ENCODE measurements around the gene FDPS. TPM values are rescaled to one million over a fixed set of nuclear protein-coding genes. Genes with fewer than 3 reads are reported as not detected.

Gene FDPS
- total RNA-seq, 1 experiment from 2014 or later: 228 TPM

DNA sequence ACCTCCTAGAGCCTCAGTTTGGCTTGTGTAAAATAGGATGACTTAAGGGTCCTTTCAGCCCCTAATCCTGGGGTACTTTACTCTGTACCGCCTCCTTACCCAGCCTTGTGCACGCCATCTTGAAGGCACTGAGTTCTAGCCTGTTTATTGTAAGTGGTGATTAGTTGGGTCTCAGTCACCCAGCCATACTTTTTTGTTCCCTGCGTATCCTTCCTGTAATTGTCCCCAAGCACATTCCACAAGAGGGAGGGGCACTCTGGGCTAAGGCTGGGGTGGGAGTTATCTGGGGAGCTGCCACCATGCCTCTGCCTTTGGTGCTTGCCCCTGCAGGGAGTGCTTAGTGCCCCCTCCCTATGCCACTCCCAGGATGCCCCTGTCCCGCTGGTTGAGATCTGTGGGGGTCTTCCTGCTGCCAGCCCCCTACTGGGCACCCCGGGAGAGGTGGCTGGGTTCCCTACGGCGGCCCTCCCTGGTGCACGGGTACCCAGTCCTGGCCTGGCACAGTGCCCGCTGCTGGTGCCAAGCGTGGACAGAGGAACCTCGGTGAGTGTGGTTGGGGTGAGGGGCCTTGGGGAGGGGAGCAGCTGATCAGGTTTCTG, 856 bp downstream of the FDPS start:
- Histone ChIP-seq H3K4me3 (ENCODE audit: low read depth, low read length) (peak overlapping the region; percentile 77), H3K36me3 (ENCODE audit: control insufficient read depth, insufficient read depth, low read length) (peaks cover 7% of the 10 kb centered on the region), H3K4me1 (peaks cover 12% of the 10 kb centered on the region; the same call in 1 of the 2 replicates), H3K9me3 (no peaks in the 10 kb centered on the region), H3K27me3 (replicated peaks; ENCODE audit: control insufficient read depth, insufficient read depth, low read length) (no peaks in the 10 kb centered on the region)
- Mint-ChIP-seq H3K4me1 (ENCODE audit: low read depth, unreplicated experiment) (peaks cover 8% of the 10 kb centered on the region), H3K27me3 (ENCODE audit: insufficient read depth, unreplicated experiment) (no peaks in the 10 kb centered on the region), H3K27ac (ENCODE audit: unreplicated experiment) (peak overlapping the region; percentile 99), H3K9me3 (ENCODE audit: unreplicated experiment) (no peaks in the 10 kb centered on the region), H3K36me3 (ENCODE audit: insufficient read depth, unreplicated experiment) (peaks cover 65% of the 10 kb centered on the region), H3K4me3 (ENCODE audit: unreplicated experiment) (peak overlapping the region; percentile 96)
- DNase-seq: peak in 1 of 2 experiments; percentile 38
- POLR2A ChIA-PET: no interaction called here
- no TSS peak for BruUV-seq (replicated peaks)
- intact Hi-C loops (cut with micrococcal nuclease; ENCODE audit: unreplicated experiment): no loop called here
- TF ChIP-seq, protein P1, sequence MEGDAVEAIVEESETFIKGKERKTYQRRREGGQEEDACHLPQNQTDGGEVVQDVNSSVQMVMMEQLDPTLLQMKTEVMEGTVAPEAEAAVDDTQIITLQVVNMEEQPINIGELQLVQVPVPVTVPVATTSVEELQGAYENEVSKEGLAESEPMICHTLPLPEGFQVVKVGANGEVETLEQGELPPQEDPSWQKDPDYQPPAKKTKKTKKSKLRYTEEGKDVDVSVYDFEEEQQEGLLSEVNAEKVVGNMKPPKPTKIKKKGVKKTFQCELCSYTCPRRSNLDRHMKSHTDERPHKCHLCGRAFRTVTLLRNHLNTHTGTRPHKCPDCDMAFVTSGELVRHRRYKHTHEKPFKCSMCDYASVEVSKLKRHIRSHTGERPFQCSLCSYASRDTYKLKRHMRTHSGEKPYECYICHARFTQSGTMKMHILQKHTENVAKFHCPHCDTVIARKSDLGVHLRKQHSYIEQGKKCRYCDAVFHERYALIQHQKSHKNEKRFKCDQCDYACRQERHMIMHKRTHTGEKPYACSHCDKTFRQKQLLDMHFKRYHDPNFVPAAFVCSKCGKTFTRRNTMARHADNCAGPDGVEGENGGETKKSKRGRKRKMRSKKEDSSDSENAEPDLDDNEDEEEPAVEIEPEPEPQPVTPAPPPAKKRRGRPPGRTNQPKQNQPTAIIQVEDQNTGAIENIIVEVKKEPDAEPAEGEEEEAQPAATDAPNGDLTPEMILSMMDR (IDR thresholded peaks at IDR 0.05; ENCODE audit: insufficient read depth in 1 of 2, low read depth in 1 of 2, low read length in 1 of 2, severe bottlenecking in 1 of 2, unreplicated experiment in 1 of 2): no peak
- CTCF ChIA-PET: interaction anchor here (1.0 kb wide), 1 partner anchor 33 kb away, joined by 3 read pairs; no protein-coding TSS in a partner anchor

DNA sequence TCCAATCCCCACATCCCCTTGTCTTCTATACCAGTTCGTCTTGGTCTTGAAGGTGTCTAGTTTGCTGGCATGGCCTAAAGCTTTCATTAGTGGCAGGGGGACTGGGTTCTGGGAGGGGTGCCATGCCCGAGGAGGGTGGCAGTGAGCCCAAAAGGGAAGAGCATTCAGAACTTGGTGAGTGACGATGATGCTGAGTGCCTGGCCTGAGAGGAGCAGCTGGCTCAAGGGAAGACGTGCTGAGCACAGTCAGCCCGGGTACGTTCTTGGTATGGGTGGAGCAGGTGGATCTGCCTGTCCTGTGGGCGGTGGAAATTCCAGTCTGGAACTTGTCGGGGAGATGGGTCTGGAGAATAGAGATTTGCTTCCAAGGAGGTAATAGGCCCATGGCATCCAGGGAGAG, 4.6 kb downstream of the FDPS start:
- Mint-ChIP-seq H3K4me3 (ENCODE audit: unreplicated experiment) (no peak overlapping the region), H3K36me3 (ENCODE audit: insufficient read depth, unreplicated experiment) (peaks cover 84% of the 10 kb centered on the region), H3K4me1 (ENCODE audit: low read depth, unreplicated experiment) (peaks cover 6% of the 10 kb centered on the region), H3K9me3 (ENCODE audit: unreplicated experiment) (no peaks in the 10 kb centered on the region), H3K27ac (ENCODE audit: unreplicated experiment) (no peak overlapping the region), H3K27me3 (ENCODE audit: insufficient read depth, unreplicated experiment) (no peaks in the 10 kb centered on the region)
- Histone ChIP-seq H3K4me3 (ENCODE audit: low read depth, low read length) (no peak overlapping the region), H3K4me1 (peaks cover 21% of the 10 kb centered on the region), H3K27me3 (replicated peaks; ENCODE audit: control insufficient read depth, insufficient read depth, low read length) (no peaks in the 10 kb centered on the region), H3K36me3 (ENCODE audit: control insufficient read depth, insufficient read depth, low read length) (peaks cover 11% of the 10 kb centered on the region), H3K9me3 (no peaks in the 10 kb centered on the region)
- ChIA-PET CTCF (no interaction called here), POLR2A (no interaction called here)
- BruUV-seq (replicated peaks): no TSS peak
- no peak for DNase-seq
- TF ChIP-seq, protein P1 (IDR thresholded peaks at IDR 0.05; ENCODE audit: insufficient read depth in 1 of 2, low read depth in 1 of 2, low read length in 1 of 2, severe bottlenecking in 1 of 2, unreplicated experiment in 1 of 2): no peak
- intact Hi-C loops (cut with micrococcal nuclease; ENCODE audit: unreplicated experiment): no loop called here

DNA sequence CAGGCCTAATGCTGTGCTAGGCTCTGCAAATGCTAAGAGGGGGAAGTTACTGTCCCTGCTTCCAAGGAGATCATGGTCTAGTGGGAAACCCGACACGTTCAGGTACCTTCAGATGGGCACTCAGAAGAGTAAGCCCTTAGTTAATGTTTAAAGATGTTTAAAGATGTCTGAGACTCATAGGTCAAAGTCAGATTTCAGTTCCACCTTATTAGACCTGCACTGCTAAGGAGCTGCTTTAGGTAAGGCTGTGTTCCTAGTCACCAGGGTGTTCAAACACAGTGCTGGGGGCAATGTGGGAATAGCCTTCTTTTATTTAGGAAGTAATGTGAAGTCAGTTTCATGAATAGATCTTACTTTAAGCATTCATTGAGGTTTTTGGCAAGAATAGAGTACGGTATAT, 8.3 kb downstream of the FDPS start:
- H3K4me1 ChIP-seq: peaks cover 14% of the 10 kb centered on the region
- TF ChIP-seq, protein P1 (IDR thresholded peaks at IDR 0.05; ENCODE audit: insufficient read depth in 1 of 2, low read depth in 1 of 2, low read length in 1 of 2, severe bottlenecking in 1 of 2, unreplicated experiment in 1 of 2): no peak
- peaks cover 9% of the 10 kb centered on the region for H3K36me3 ChIP-seq (ENCODE audit: control insufficient read depth, insufficient read depth, low read length)
- ChIA-PET POLR2A (interaction anchor here (0.6 to 1.1 kb wide), 2 partner anchors 8 to 417 kb away, joined by 3 read pairs; partner anchors contain the start of gene FDPS), CTCF (interaction anchor here (0.6 to 1.3 kb wide), 4 partner anchors 40 to 125 kb away, joined by 4 to 6 read pairs (median 5); partner anchors contain the start of genes CLK2 and HCN3)
- H3K4me1 Mint-ChIP-seq (ENCODE audit: low read depth, unreplicated experiment): peaks cover 7% of the 10 kb centered on the region
- H3K9me3 ChIP-seq: no peaks in the 10 kb centered on the region
- H3K4me3 ChIP-seq (ENCODE audit: low read depth, low read length): no peak overlapping the region
- H3K27ac Mint-ChIP-seq (ENCODE audit: unreplicated experiment): no peak overlapping the region
- no peak overlapping the region for H3K4me3 Mint-ChIP-seq (ENCODE audit: unreplicated experiment)
- peaks cover 79% of the 10 kb centered on the region for H3K36me3 Mint-ChIP-seq (ENCODE audit: insufficient read depth, unreplicated experiment)
- intact Hi-C loops (cut with micrococcal nuclease; ENCODE audit: unreplicated experiment): no loop called here
- BruUV-seq (replicated peaks): no TSS peak
- H3K9me3 Mint-ChIP-seq (ENCODE audit: unreplicated experiment): no peaks in the 10 kb centered on the region
- DNase-seq: no peak
- H3K27me3 ChIP-seq (replicated peaks; ENCODE audit: control insufficient read depth, insufficient read depth, low read length): no peaks in the 10 kb centered on the region
- no peaks in the 10 kb centered on the region for H3K27me3 Mint-ChIP-seq (ENCODE audit: insufficient read depth, unreplicated experiment)
